Measurements from ENCODE around the gene CCND3. TPM values are rescaled to one million over a fixed set of nuclear protein-coding genes. Genes with fewer than 3 reads are reported as not detected.
A peak's percentile ranks its signal among the peaks of the same experiment; 100 is the strongest.

CCND3 gene
- total RNA-seq, 4 donors from 2014 or later: 28.9 to 48.7 (median 44.7) TPM

- Histone ChIP-seq H3K4me3 (no peak overlapping the region), H3K4me1 (peaks cover 23 to 26% of the 10 kb centered on the region in 2 donors), H3K27me3 (no peaks in the 10 kb centered on the region), H3K9me3 (no peaks in the 10 kb centered on the region), H3K27ac (peak overlapping the region in 3 of 4 donors; percentile 21 to 53 (median 50)), H3K36me3 (peaks cover 0 to 37% of the 10 kb centered on the region in 2 donors)
- ATAC-seq (no peak), DNase-seq (no peak)
- TF ChIP-seq POLR2A (IDR thresholded peaks at IDR 0.05) (no peak), CTCF (IDR thresholded peaks at IDR 0.05 in 4 of 5, conservative IDR thresholded peaks at IDR 0.05 in 1 of 5) (no peak)
- intact Hi-C loops (cut with DNase I; ENCODE audit: low total_unique reads): no loop called here
- in situ Hi-C loops (cut with MboI; ENCODE audit: low sequenced_read_pairs in 4 of 4): loop anchor here in 1 of 4 donors (25.0 kb wide), 1 partner anchor 295 kb away; the partner anchor contains the start of gene MRPS10
Measured at GRCh38 chr6:41917528-41917927, 24.1 kb downstream of the CCND3 start.

GRCh38 chr6:41914869-41915530, 26.6 kb downstream of the CCND3 start:
- Histone ChIP-seq H3K27ac (no peak overlapping the region), H3K27me3 (no peaks in the 10 kb centered on the region), H3K4me1 (peaks cover 12% of the 10 kb centered on the region in 2 donors), H3K36me3 (peaks cover 0 to 40% of the 10 kb centered on the region in 2 donors), H3K9me3 (no peaks in the 10 kb centered on the region), H3K4me3 (no peak overlapping the region)
- TF ChIP-seq POLR2A (IDR thresholded peaks at IDR 0.05) (no peak), CTCF (IDR thresholded peaks at IDR 0.05 in 4 of 5, conservative IDR thresholded peaks at IDR 0.05 in 1 of 5) (no peak)
- intact Hi-C loops (cut with DNase I; ENCODE audit: low total_unique reads): no loop called here
- in situ Hi-C loops (cut with MboI; ENCODE audit: low sequenced_read_pairs in 4 of 4): loop anchor here in 1 of 4 donors (25.0 kb wide), 1 partner anchor 297 kb away; the partner anchor contains the start of gene MRPS10
- no peak for ATAC-seq
- DNase-seq: no peak

GRCh38 chr6:41914343-41914742, 27.3 kb downstream of the CCND3 start:
- H3K4me3 ChIP-seq: no peak overlapping the region
- ATAC-seq (no peak), DNase-seq (no peak)
- no peaks in the 10 kb centered on the region for H3K27me3 ChIP-seq
- no peak overlapping the region for H3K27ac ChIP-seq
- in situ Hi-C loops (cut with MboI; ENCODE audit: low sequenced_read_pairs in 4 of 4) (loop anchor here in 1 of 4 donors (25.0 kb wide), 1 partner anchor 298 kb away; the partner anchor contains the start of gene MRPS10), intact Hi-C loops (cut with DNase I; ENCODE audit: low total_unique reads) (no loop called here)
- peaks cover 5 to 7% of the 10 kb centered on the region in 2 donors for H3K4me1 ChIP-seq
- H3K9me3 ChIP-seq: no peaks in the 10 kb centered on the region
- no peak for TF ChIP-seq CTCF (IDR thresholded peaks at IDR 0.05 in 4 of 5, conservative IDR thresholded peaks at IDR 0.05 in 1 of 5)
- TF ChIP-seq POLR2A (IDR thresholded peaks at IDR 0.05): no peak
- peaks cover 0 to 41% of the 10 kb centered on the region in 2 donors for H3K36me3 ChIP-seq

- Histone ChIP-seq H3K27ac (no peak overlapping the region), H3K4me3 (no peak overlapping the region), H3K9me3 (no peaks in the 10 kb centered on the region), H3K27me3 (no peaks in the 10 kb centered on the region), H3K4me1 (peaks cover 0 to 4% of the 10 kb centered on the region in 2 donors), H3K36me3 (peaks cover 0 to 65% of the 10 kb centered on the region in 2 donors)
- in situ Hi-C loops (cut with MboI; ENCODE audit: low sequenced_read_pairs in 4 of 4) (loop anchor here in 1 of 4 donors (10.0 to 25.0 kb wide), 2 partner anchors 115 to 303 kb away; partner anchors contain the start of gene MRPS10), intact Hi-C loops (cut with DNase I; ENCODE audit: low total_unique reads) (no loop called here)
- ATAC-seq: no peak
- TF ChIP-seq POLR2A (IDR thresholded peaks at IDR 0.05): no peak
- no peak for TF ChIP-seq CTCF (IDR thresholded peaks at IDR 0.05 in 4 of 5, conservative IDR thresholded peaks at IDR 0.05 in 1 of 5)
- DNase-seq: no peak
Measured at GRCh38 chr6:41909727-41910126, 31.9 kb downstream of the CCND3 start.
